ENCODE measurements around the gene ACLY. TPM values are rescaled to one million over a fixed set of nuclear protein-coding genes. Genes with fewer than 3 reads are reported as not detected.
A peak's percentile ranks its signal among the peaks of the same experiment; 100 is the strongest.

Gene ACLY
- total and polyA plus RNA-seq, 2 of the 13 experiments (the other 11 are each of a cell fraction or from before 2014, with no cell fraction given): 111 to 218 TPM

DNA sequence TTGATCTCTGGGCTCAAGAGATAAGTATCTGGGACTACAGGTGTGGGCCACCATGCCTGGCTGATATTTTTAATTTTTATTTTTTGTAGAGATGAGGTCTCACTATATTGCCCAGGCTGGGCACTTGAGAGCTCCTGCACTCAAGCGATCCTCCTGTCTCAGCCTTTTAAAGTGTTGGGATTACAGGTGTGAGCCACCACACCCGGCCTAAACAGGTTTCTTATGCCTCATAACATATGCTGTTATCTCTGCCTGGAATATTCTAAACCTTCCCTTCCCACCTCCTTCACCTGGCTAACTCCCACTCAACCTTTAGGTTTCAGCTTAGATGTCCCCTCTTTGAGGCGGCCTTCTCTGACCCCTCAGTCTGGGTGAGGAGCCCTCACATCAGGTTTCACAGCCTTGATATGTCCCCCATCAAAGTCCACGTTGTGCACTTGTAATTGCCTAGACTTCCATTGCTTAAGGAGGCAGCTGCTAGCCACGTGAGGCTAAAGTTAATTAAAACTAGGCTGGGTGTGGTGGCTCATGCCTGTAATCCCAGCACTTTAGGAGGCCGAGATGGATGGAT lies 39.2 kb upstream of the ACLY start:
- Histone ChIP-seq H3K79me2 (ENCODE audit: insufficient read depth, low read length) (no peaks in the 10 kb centered on the region), H2AFZ (ENCODE audit: low read length) (no peak overlapping the region), H3K27me3 (ENCODE audit: control insufficient read depth in 1 of 2, insufficient read depth in 2 of 2, low read length in 2 of 2) (peaks cover 3 to 25% of the 10 kb centered on the region in 2 experiments; a peak in 4 of 5 replicates), H3K4me2 (ENCODE audit: low read depth, low read length) (peak overlapping the region; percentile 64), H3K9me3 (ENCODE audit: low read length) (no peaks in the 10 kb centered on the region), H3K27ac (ENCODE audit: extremely low read length, insufficient read depth, low read length) (peak overlapping the region; percentile 56), H3K36me3 (replicated peaks in 1 of 2; ENCODE audit: control insufficient read depth in 1 of 2, insufficient read depth in 2 of 2, low read length in 2 of 2) (no peaks in the 10 kb centered on the region), H3K4me3 (replicated peaks in 1 of 3; ENCODE audit: insufficient read depth in 1 of 3, low read depth in 2 of 3, low read length in 3 of 3) (peak overlapping the region in 1 of 3 experiments; percentile 18; a peak in 1 of 6 replicates), H3K4me1 (ENCODE audit: insufficient read depth, low read length) (peaks cover 67% of the 10 kb centered on the region), H3K9ac (ENCODE audit: insufficient read depth, low read depth, low read length) (no peak overlapping the region), H4K20me1 (ENCODE audit: insufficient read depth, low read length) (no peaks in the 10 kb centered on the region)
- BruUV-seq (replicated peaks): no TSS peak
- CTCF ChIA-PET (ENCODE audit: low intra/inter-chr PET ratio, low total read pairs): no interaction called here
- WGBS (ENCODE audit: low lambda C conversion rate): 69% methylated on average over 6 of the region's 6 CpGs
- DNase-seq (ENCODE audit: low spot score) (no peak), ATAC-seq (no peak; the same call in 2 of the 3 replicates), FAIRE-seq (no peak)
- POLR2A ChIA-PET: interaction anchor here (0.7 to 4.6 kb wide), 12 partner anchors 8 to 269 kb away, joined by 3 to 62 read pairs (median 4); partner anchors contain the start of genes ACLY, CNP, EIF1 and KLHL11
- in situ Hi-C loops (cut with HindIII; ENCODE audit: extremely low pct_ligation_motif_present, low pct_unique_long_range_greater_than_20kb) (loop anchor here (5.0 kb wide), 1 partner anchor 221 kb away; no protein-coding TSS in a partner anchor), intact Hi-C loops (cut with micrococcal nuclease; ENCODE audit: unreplicated experiment) (loop anchor here (5.0 kb wide), 2 partner anchors 41 to 146 kb away; partner anchors contain the start of genes ACLY, FKBP10 and P3H4)
- no peak for TF ChIP-seq ETV6 (CRISPR knock-in tag; conservative IDR thresholded peaks at IDR 0.05)
- TF ChIP-seq, protein P1, sequence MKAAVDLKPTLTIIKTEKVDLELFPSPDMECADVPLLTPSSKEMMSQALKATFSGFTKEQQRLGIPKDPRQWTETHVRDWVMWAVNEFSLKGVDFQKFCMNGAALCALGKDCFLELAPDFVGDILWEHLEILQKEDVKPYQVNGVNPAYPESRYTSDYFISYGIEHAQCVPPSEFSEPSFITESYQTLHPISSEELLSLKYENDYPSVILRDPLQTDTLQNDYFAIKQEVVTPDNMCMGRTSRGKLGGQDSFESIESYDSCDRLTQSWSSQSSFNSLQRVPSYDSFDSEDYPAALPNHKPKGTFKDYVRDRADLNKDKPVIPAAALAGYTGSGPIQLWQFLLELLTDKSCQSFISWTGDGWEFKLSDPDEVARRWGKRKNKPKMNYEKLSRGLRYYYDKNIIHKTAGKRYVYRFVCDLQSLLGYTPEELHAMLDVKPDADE (CRISPR knock-in tag; IDR thresholded peaks at IDR 0.05): no peak
- TF ChIP-seq RARA (CRISPR knock-in tag; IDR thresholded peaks at IDR 0.05): no peak
- TF ChIP-seq ZBTB7B (CRISPR knock-in tag; IDR thresholded peaks at IDR 0.05): peak; percentile 6; the same call in 1 of the 2 replicates
- no peak for TF ChIP-seq ZNF12 (CRISPR knock-in tag; IDR thresholded peaks at IDR 0.05)
- TF ChIP-seq CEBPG (CRISPR knock-in tag; IDR thresholded peaks at IDR 0.05): no peak
- TF ChIP-seq ARNTL (CRISPR knock-in tag; IDR thresholded peaks at IDR 0.05): no peak
- no peak for TF ChIP-seq ZZZ3 (CRISPR knock-in tag; IDR thresholded peaks at IDR 0.05; ENCODE audit: borderline replicate concordance)
- TF ChIP-seq KDM1A (CRISPR knock-in tag; IDR thresholded peaks at IDR 0.05): no peak
- TF ChIP-seq ZNF570 (CRISPR knock-in tag; IDR thresholded peaks at IDR 0.05; ENCODE audit: borderline replicate concordance): no peak
- no peak for TF ChIP-seq RAD51 (IDR thresholded peaks at IDR 0.05; ENCODE audit: borderline replicate concordance)
- TF ChIP-seq MEF2D (CRISPR knock-in tag; IDR thresholded peaks at IDR 0.05): no peak
- peak; percentile 10; the same call in 1 of the 2 replicates for TF ChIP-seq POGZ (CRISPR knock-in tag; IDR thresholded peaks at IDR 0.05)
- no peak for TF ChIP-seq EZH2 (conservative IDR thresholded peaks at IDR 0.05; ENCODE audit: low read depth, low read length)
- TF ChIP-seq ZNF121 (CRISPR knock-in tag; IDR thresholded peaks at IDR 0.05): peak; percentile 89
- TF ChIP-seq, protein P2, sequence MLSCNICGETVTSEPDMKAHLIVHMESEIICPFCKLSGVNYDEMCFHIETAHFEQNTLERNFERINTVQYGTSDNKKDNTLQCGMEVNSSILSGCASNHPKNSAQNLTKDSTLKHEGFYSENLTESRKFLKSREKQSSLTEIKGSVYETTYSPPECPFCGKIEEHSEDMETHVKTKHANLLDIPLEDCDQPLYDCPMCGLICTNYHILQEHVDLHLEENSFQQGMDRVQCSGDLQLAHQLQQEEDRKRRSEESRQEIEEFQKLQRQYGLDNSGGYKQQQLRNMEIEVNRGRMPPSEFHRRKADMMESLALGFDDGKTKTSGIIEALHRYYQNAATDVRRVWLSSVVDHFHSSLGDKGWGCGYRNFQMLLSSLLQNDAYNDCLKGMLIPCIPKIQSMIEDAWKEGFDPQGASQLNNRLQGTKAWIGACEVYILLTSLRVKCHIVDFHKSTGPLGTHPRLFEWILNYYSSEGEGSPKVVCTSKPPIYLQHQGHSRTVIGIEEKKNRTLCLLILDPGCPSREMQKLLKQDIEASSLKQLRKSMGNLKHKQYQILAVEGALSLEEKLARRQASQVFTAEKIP (CRISPR knock-in tag; IDR thresholded peaks at IDR 0.05; ENCODE audit: borderline replicate concordance): no peak
- TF ChIP-seq, protein P3, sequence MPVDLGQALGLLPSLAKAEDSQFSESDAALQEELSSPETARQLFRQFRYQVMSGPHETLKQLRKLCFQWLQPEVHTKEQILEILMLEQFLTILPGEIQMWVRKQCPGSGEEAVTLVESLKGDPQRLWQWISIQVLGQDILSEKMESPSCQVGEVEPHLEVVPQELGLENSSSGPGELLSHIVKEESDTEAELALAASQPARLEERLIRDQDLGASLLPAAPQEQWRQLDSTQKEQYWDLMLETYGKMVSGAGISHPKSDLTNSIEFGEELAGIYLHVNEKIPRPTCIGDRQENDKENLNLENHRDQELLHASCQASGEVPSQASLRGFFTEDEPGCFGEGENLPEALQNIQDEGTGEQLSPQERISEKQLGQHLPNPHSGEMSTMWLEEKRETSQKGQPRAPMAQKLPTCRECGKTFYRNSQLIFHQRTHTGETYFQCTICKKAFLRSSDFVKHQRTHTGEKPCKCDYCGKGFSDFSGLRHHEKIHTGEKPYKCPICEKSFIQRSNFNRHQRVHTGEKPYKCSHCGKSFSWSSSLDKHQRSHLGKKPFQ (CRISPR knock-in tag; IDR thresholded peaks at IDR 0.05; ENCODE audit: insufficient replicate concordance): peak; percentile 24
- no peak for TF ChIP-seq ATF1 (CRISPR knock-in tag; IDR thresholded peaks at IDR 0.05)
- peak; percentile 6; the same call in 1 of the 2 replicates for TF ChIP-seq GATAD2A (CRISPR knock-in tag; IDR thresholded peaks at IDR 0.05)

Data from HepG2 (cell line).